Stimulated activated CD4-positive, alpha-beta T cell treated with anti-CD3 and anti-CD28 coated beads, Interleukin-4, amount 100 ng/mL, for 4 hours (primary cell): Measurements from ENCODE around the gene GSK3B.
"Not testable (repeated sequence)": the region's sequence is repeated elsewhere in the genome, so short reads cannot be mapped to it uniquely, and the experiment has no call there.

Experiments
- DNase-seq, 2 experiments: peaks; one replicate each; pipeline ENCODE4 v3.0.0-alpha.2; 2020

GSK3B gene

GRCh38 chr3:120051570-120051969 is 42.7 kb downstream of the GSK3B start:
- not testable (repeated sequence) for DNase-seq

GRCh38 chr3:120049881-120050539 is 44.2 kb downstream of the GSK3B start:
- no peak for DNase-seq

- no peak for DNase-seq
These were observed 45.2 kb downstream of the GSK3B start for GRCh38 chr3:120049072-120049471.

GRCh38 chr3:120048355-120049041 is 45.7 kb downstream of the GSK3B start:
- DNase-seq, result no peak

GRCh38 chr3:120047686-120048085 is 46.6 kb downstream of the GSK3B start:
- no peak for DNase-seq

GRCh38 chr3:120040813-120041377 is 53.4 kb downstream of the GSK3B start:
- no peak for DNase-seq

GRCh38 chr3:120039642-120040610 is 54.3 kb downstream of the GSK3B start:
- DNase-seq, result no peak

GRCh38 chr3:120033596-120033995 is 60.7 kb downstream of the GSK3B start:
- DNase-seq, result no peak

- DNase-seq, result no peak
These were observed 62.7 kb downstream of the GSK3B start for GRCh38 chr3:120031561-120031960.

GRCh38 chr3:120029749-120030148 is 64.5 kb downstream of the GSK3B start:
- DNase-seq, result no peak

- no peak for DNase-seq
These were observed 65.8 kb downstream of the GSK3B start for GRCh38 chr3:120028271-120029047.

- no peak for DNase-seq
These were observed 67.0 kb downstream of the GSK3B start for GRCh38 chr3:120027226-120027625.

GRCh38 chr3:120025520-120025919 is 68.7 kb downstream of the GSK3B start:
- DNase-seq, result no peak

GRCh38 chr3:120024103-120024502 is 70.1 kb downstream of the GSK3B start:
- no peak for DNase-seq

GRCh38 chr3:120022729-120023128 is 71.5 kb downstream of the GSK3B start:
- no peak for DNase-seq

- no peak for DNase-seq
These were observed 72.7 kb downstream of the GSK3B start for GRCh38 chr3:120021523-120021922.

- no peak for DNase-seq
These were observed 75.9 kb downstream of the GSK3B start for GRCh38 chr3:120018299-120018698.

GRCh38 chr3:120017692-120018091 is 76.6 kb downstream of the GSK3B start:
- DNase-seq, result no peak

GRCh38 chr3:120013481-120013880 is 80.8 kb downstream of the GSK3B start:
- DNase-seq, result no peak

- not testable (repeated sequence) for DNase-seq
These were observed 88.5 kb downstream of the GSK3B start for GRCh38 chr3:120005741-120006140.

- DNase-seq, result peak; percentile 10 to 15
These were observed 90.2 kb downstream of the GSK3B start for GRCh38 chr3:120004008-120004498.

- DNase-seq, result no peak
These were observed 96.1 kb downstream of the GSK3B start for GRCh38 chr3:119998166-119998565.
